AG04449 (cell line): Measurements from ENCODE around the gene NCAPD3.

Source experiments
- CTCF ChIA-PET: fragments of 350-600 bp; formaldehyde crosslinking; extraction: SDS; loops from one replicate; lab custom pipeline; 2021; ENCODE audit warnings: antibody characterized with exemption; lab: Yijun Ruan, JAX
- POLR2A ChIA-PET: fragments of 400-600, 350-600 bp; formaldehyde crosslinking; extraction: SDS; loops from one replicate; lab custom pipeline; 2020; ENCODE audit warnings: antibody characterized with exemption, inconsistent platforms; lab: Yijun Ruan, JAX
- DNase-seq: peaks from one replicate; pipeline ENCODE4 v3.0.0-alpha.2; 2010; ENCODE audit warnings: low read depth, low spot score
- H3K4me3 ChIP-seq: 2 replicates; pipeline ENCODE4 v1.5.1; 2011; ENCODE audit warnings: low read depth, mild to moderate bottlenecking, control low read depth, low read length
- CTCF ChIP-seq: IDR thresholded peaks from one replicate; pipeline ENCODE4 v1.5.1; 2011; ENCODE audit warnings: mild to moderate bottlenecking, moderate library complexity, low read length, control low read depth, inconsistent platforms; ENCODE audit not compliant: insufficient read depth; ENCODE audit errors: missing control alignments

NCAPD3 gene

GRCh38 chr11:134144744-134145143 lies 79.0 kb downstream of the NCAPD3 start:
- TF ChIP-seq CTCF = no peak
- no peak for DNase-seq
- no peak overlapping the region for H3K4me3 ChIP-seq
- CTCF ChIA-PET = interaction anchor here (6.7 kb wide), 1 partner anchor 94 kb away, joined by 219 read pairs; no protein-coding TSS in a partner anchor
- POLR2A ChIA-PET = no interaction called here

GRCh38 chr11:134143801-134144200 lies 80.0 kb downstream of the NCAPD3 start:
- H3K4me3 ChIP-seq = no peak overlapping the region
- ChIA-PET POLR2A (no interaction called here), CTCF (interaction anchor here (6.7 kb wide), 1 partner anchor 93 kb away, joined by 219 read pairs; no protein-coding TSS in a partner anchor)
- TF ChIP-seq CTCF = no peak
- DNase-seq = no peak

- no peak overlapping the region for H3K4me3 ChIP-seq
- DNase-seq = no peak
- ChIA-PET POLR2A (no interaction called here), CTCF (interaction anchor here (1.3 to 6.7 kb wide), 2 partner anchors 91 to 215 kb away, joined by 6 to 219 read pairs; no protein-coding TSS in a partner anchor)
- no peak for TF ChIP-seq CTCF
These were observed 81.2 kb downstream of the NCAPD3 start for GRCh38 chr11:134142536-134142935.

- no peak for TF ChIP-seq CTCF
- ChIA-PET CTCF (interaction anchor here (0.9 to 6.7 kb wide), 21 partner anchors 8 to 215 kb away, joined by 3 to 219 read pairs (median 8); partner anchors contain the start of gene JAM3), POLR2A (no interaction called here)
- no peak for DNase-seq
- H3K4me3 ChIP-seq = no peak overlapping the region
These were observed 82.7 kb downstream of the NCAPD3 start for GRCh38 chr11:134140961-134141490.

- DNase-seq = no peak
- POLR2A ChIA-PET = no interaction called here
- CTCF ChIA-PET = interaction anchor here (0.7 to 6.7 kb wide), 27 partner anchors 9 to 217 kb away, joined by 3 to 219 read pairs (median 7); partner anchors contain the start of gene JAM3
- H3K4me3 ChIP-seq = no peak overlapping the region
- TF ChIP-seq CTCF = peak; percentile 77
These were observed 83.9 kb downstream of the NCAPD3 start for GRCh38 chr11:134139873-134140331.

GRCh38 chr11:134139303-134139872 lies 84.4 kb downstream of the NCAPD3 start:
- POLR2A ChIA-PET = no interaction called here
- no peak for TF ChIP-seq CTCF
- DNase-seq = no peak
- no peak overlapping the region for H3K4me3 ChIP-seq
- CTCF ChIA-PET = interaction anchor here (0.6 to 6.7 kb wide), 37 partner anchors 9 to 220 kb away, joined by 3 to 219 read pairs (median 5); partner anchors contain the start of gene JAM3
